ENCODE data around the gene FER1L5. TPM values are rescaled to one million over a fixed set of nuclear protein-coding genes. Genes with fewer than 3 reads are reported as not detected.

The FER1L5 gene
- total and polyA plus RNA-seq, 2 donors (not counting 1 experiment from before 2014, with no cell fraction given) = 0.24 to 0.50 TPM

- Histone ChIP-seq H3K27ac (ENCODE audit: insufficient read depth, low read length) (no peak overlapping the region), H3K4me3 (replicated peaks in 1 of 4; ENCODE audit: control extremely low read depth in 1 of 4, insufficient read depth in 1 of 4, low read depth in 3 of 4, low read length in 4 of 4) (no peak overlapping the region), H3K79me2 (ENCODE audit: control insufficient read depth, insufficient read depth, low read length) (no peaks in the 10 kb centered on the region), H3K9ac (ENCODE audit: insufficient read depth, low read length) (no peak overlapping the region), H3K27me3 (ENCODE audit: control insufficient read depth, insufficient read depth, low read length) (no peaks in the 10 kb centered on the region), H3K4me2 (ENCODE audit: extremely low read depth, insufficient read depth, low read length) (no peak overlapping the region), H3K4me1 (ENCODE audit: control insufficient read depth, extremely low read depth, insufficient read depth, low read length) (no peaks in the 10 kb centered on the region), H3K36me3 (ENCODE audit: control insufficient read depth, insufficient read depth, low read length) (no peaks in the 10 kb centered on the region), H2AFZ (ENCODE audit: low read length) (no peak overlapping the region), H3K9me3 (ENCODE audit: control insufficient read depth, insufficient read depth, low read depth, low read length) (no peaks in the 10 kb centered on the region), H4K20me1 (ENCODE audit: control insufficient read depth, extremely low read depth, insufficient read depth, low read length) (no peaks in the 10 kb centered on the region)
- DNase-seq (ENCODE audit: low read depth in 2 of 2) = no peak
- TF ChIP-seq CTCF (conservative IDR thresholded peaks at IDR 0.05 in 1 of 2, IDR thresholded peaks at IDR 0.05 in 1 of 2; ENCODE audit: low read depth in 1 of 2, low read length in 2 of 2) = no peak
- no peak for TF ChIP-seq EZH2 (IDR thresholded peaks at IDR 0.05; ENCODE audit: low read length, missing control alignments)
Measured at GRCh38 chr2:96700086-96700485, 57.5 kb downstream of the FER1L5 start.

- H4K20me1 ChIP-seq (ENCODE audit: control insufficient read depth, extremely low read depth, insufficient read depth, low read length) = no peaks in the 10 kb centered on the region
- no peak for TF ChIP-seq CTCF (conservative IDR thresholded peaks at IDR 0.05 in 1 of 2, IDR thresholded peaks at IDR 0.05 in 1 of 2; ENCODE audit: low read depth in 1 of 2, low read length in 2 of 2)
- no peak for TF ChIP-seq EZH2 (IDR thresholded peaks at IDR 0.05; ENCODE audit: low read length, missing control alignments)
- H3K9ac ChIP-seq (ENCODE audit: insufficient read depth, low read length) = no peak overlapping the region
Measured at GRCh38 chr2:96701636-96702035, 59.1 kb downstream of the FER1L5 start.

GRCh38 chr2:96702098-96702785 lies 59.7 kb downstream of the FER1L5 start:
- Histone ChIP-seq H3K4me2 (ENCODE audit: extremely low read depth, insufficient read depth, low read length) (no peak overlapping the region), H3K4me1 (ENCODE audit: control insufficient read depth, extremely low read depth, insufficient read depth, low read length) (no peaks in the 10 kb centered on the region), H3K9ac (ENCODE audit: insufficient read depth, low read length) (no peak overlapping the region), H3K4me3 (replicated peaks in 1 of 4; ENCODE audit: control extremely low read depth in 1 of 4, insufficient read depth in 1 of 4, low read depth in 3 of 4, low read length in 4 of 4) (no peak overlapping the region), H4K20me1 (ENCODE audit: control insufficient read depth, extremely low read depth, insufficient read depth, low read length) (no peaks in the 10 kb centered on the region), H3K27ac (ENCODE audit: insufficient read depth, low read length) (no peak overlapping the region), H3K79me2 (ENCODE audit: control insufficient read depth, insufficient read depth, low read length) (no peaks in the 10 kb centered on the region), H3K36me3 (ENCODE audit: control insufficient read depth, insufficient read depth, low read length) (peaks cover 2% of the 10 kb centered on the region), H3K9me3 (ENCODE audit: control insufficient read depth, insufficient read depth, low read depth, low read length) (no peaks in the 10 kb centered on the region), H2AFZ (ENCODE audit: low read length) (no peak overlapping the region), H3K27me3 (ENCODE audit: control insufficient read depth, insufficient read depth, low read length) (no peaks in the 10 kb centered on the region)
- TF ChIP-seq EZH2 (IDR thresholded peaks at IDR 0.05; ENCODE audit: low read length, missing control alignments) = no peak
- no peak for TF ChIP-seq CTCF (conservative IDR thresholded peaks at IDR 0.05 in 1 of 2, IDR thresholded peaks at IDR 0.05 in 1 of 2; ENCODE audit: low read depth in 1 of 2, low read length in 2 of 2)
- no peak for DNase-seq (ENCODE audit: low read depth in 2 of 2)

More at GRCh38 chr2:96701636-96702035, 59.1 kb downstream of the FER1L5 start:
- Histone ChIP-seq H3K27me3 (ENCODE audit: control insufficient read depth, insufficient read depth, low read length) (no peaks in the 10 kb centered on the region), H3K9me3 (ENCODE audit: control insufficient read depth, insufficient read depth, low read depth, low read length) (no peaks in the 10 kb centered on the region), H3K4me2 (ENCODE audit: extremely low read depth, insufficient read depth, low read length) (no peak overlapping the region), H3K4me1 (ENCODE audit: control insufficient read depth, extremely low read depth, insufficient read depth, low read length) (no peaks in the 10 kb centered on the region), H3K4me3 (replicated peaks in 1 of 4; ENCODE audit: control extremely low read depth in 1 of 4, insufficient read depth in 1 of 4, low read depth in 3 of 4, low read length in 4 of 4) (no peak overlapping the region), H3K79me2 (ENCODE audit: control insufficient read depth, insufficient read depth, low read length) (no peaks in the 10 kb centered on the region), H3K36me3 (ENCODE audit: control insufficient read depth, insufficient read depth, low read length) (no peaks in the 10 kb centered on the region), H2AFZ (ENCODE audit: low read length) (no peak overlapping the region), H3K27ac (ENCODE audit: insufficient read depth, low read length) (no peak overlapping the region)
- no peak for DNase-seq (ENCODE audit: low read depth in 2 of 2)

All from fibroblast of lung (primary cell).